CD8-positive, alpha-beta memory T cell (primary cell): ENCODE results near the gene ANAPC4. TPM values are rescaled to one million over a fixed set of nuclear protein-coding genes. Genes with fewer than 3 reads are reported as not detected.
"Not testable (repeated sequence)": the region's sequence is repeated elsewhere in the genome, so short reads cannot be mapped to it uniquely, and the experiment has no call there.

Experiments
- CTCF ChIA-PET: fragments of 350-600 bp; sonication (Branson Sonifier 250); formaldehyde crosslinking; loops from one replicate; lab custom pipeline; 2021; ENCODE audit warnings: antibody characterized with exemption; lab: Charles Lee
- POLR2A ChIA-PET: fragments of 350-600 bp; sonication (Branson Sonifier 250); formaldehyde crosslinking; loops from one replicate; lab custom pipeline; 2021; ENCODE audit warnings: antibody characterized with exemption; lab: Charles Lee
- DNase-seq, 5 donors: peaks; one replicate each; pipeline versions ENCODE4 v3.0.0 to v3.0.0-alpha.2; 2020 to 2022; ENCODE audit warnings: mixed read lengths in 1 of 5
- H3K27ac ChIP-seq: one replicate; pipeline ENCODE4 v1.7.0; 2013; ENCODE audit warnings: low read depth, mild to moderate bottlenecking, low read length, moderate library complexity
- H3K27me3 ChIP-seq: 2 replicates; pipeline ENCODE4 v1.7.0; 2013; ENCODE audit warnings: low read length, mild to moderate bottlenecking; ENCODE audit not compliant: insufficient read depth, poor library complexity, severe bottlenecking
- H3K36me3 ChIP-seq: 2 replicates; pipeline ENCODE4 v1.7.0; 2013; ENCODE audit warnings: mild to moderate bottlenecking, low read length, moderate library complexity; ENCODE audit not compliant: insufficient read depth
- H3K4me1 ChIP-seq: 2 replicates; pipeline ENCODE4 v1.7.0; 2013; ENCODE audit warnings: mild to moderate bottlenecking, low read length, moderate library complexity; ENCODE audit not compliant: insufficient read depth
- H3K4me3 ChIP-seq: 2 replicates; pipeline ENCODE4 v1.7.0; 2013; ENCODE audit warnings: mild to moderate bottlenecking, low read length
- H3K9me3 ChIP-seq: 2 replicates; pipeline ENCODE4 v1.7.0; 2013; ENCODE audit warnings: mild to moderate bottlenecking, low read length
- H3K27ac Mint-ChIP-seq, 8 donors: one replicate each; pipeline ENCODE4 v1.8.0; 2020 to 2021; ENCODE audit warnings: mixed read lengths in 8 of 8, mild to moderate bottlenecking in 6 of 8, inconsistent platforms in 3 of 8, moderate library complexity in 3 of 8
- H3K27me3 Mint-ChIP-seq, 2 donors: one replicate each; pipeline ENCODE4 v1.8.0; 2020 to 2021; ENCODE audit warnings: mixed read lengths in 2 of 2, mild to moderate bottlenecking in 1 of 2, moderate library complexity in 1 of 2
- H3K36me3 Mint-ChIP-seq, 3 donors: one replicate each; pipeline ENCODE4 v1.8.0; 2020 to 2021; ENCODE audit warnings: mixed read lengths in 3 of 3, inconsistent platforms in 1 of 3, mild to moderate bottlenecking in 1 of 3
- H3K4me1 Mint-ChIP-seq, 3 donors: one replicate each; pipeline ENCODE4 v1.8.0; 2020 to 2021; ENCODE audit warnings: mixed read lengths in 3 of 3, inconsistent platforms in 1 of 3, mild to moderate bottlenecking in 1 of 3
- H3K4me3 Mint-ChIP-seq, 7 donors: one replicate each; pipeline ENCODE4 v1.8.0; 2020 to 2021; ENCODE audit warnings: mixed read lengths in 7 of 7, mild to moderate bottlenecking in 6 of 7, moderate library complexity in 4 of 7, inconsistent platforms in 2 of 7
- H3K9me3 Mint-ChIP-seq, 5 donors: one replicate each; pipeline ENCODE4 v1.8.0; 2020 to 2022; ENCODE audit warnings: mixed read lengths in 5 of 5, mild to moderate bottlenecking in 3 of 5, moderate library complexity in 2 of 5, inconsistent platforms in 1 of 5
- polyA plus RNA-seq: library from polyadenylated mRNA; unstranded; fragments of 300-500 nt; fragmentation: Illumina TruSeq; gene quantifications from one replicate; pipeline ENCODE4 v1.2.3, GENCODE V29; 2021
- total RNA-seq, 2 experiments: library from RNA; stranded (reverse); gene quantifications; one replicate each; pipeline ENCODE4 v1.2.3, GENCODE V29; 2021

ANAPC4 gene
- total and polyA plus RNA-seq, 3 experiments from 2014 or later = 21.5 to 37.7 (median 35.7) TPM

DNA sequence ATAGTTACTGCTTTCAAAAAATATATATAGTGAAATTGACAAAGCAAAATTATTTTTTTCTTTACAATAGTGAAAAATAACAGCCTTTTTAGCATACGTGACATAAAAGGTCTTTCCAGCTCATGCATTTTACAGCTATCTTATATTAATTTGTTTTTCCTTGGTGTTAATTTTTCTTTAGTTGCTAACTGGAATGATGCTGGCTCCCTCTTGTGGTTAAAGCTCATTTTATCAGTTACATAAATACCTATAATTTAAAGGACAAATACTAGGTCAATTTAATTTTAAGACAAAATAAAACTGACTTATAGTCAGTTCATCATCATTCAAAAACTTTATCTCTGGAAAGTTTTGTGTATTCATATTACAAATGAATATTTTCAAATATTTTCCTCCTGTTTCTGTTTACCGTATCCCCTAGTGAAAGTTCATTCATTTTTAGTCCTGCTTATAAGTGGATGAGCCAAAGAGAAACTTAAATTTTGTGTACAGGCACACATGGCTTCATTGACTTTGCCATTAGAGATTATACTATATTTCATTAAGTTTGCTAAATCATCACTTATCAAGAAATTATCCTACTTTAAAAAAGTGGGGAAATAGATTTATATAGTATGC, 9.9 kb upstream of the ANAPC4 start:
- Histone ChIP-seq H3K4me1 (no peaks in the 10 kb centered on the region), H3K4me3 (no peak overlapping the region), H3K27ac (no peak overlapping the region), H3K27me3 (no peaks in the 10 kb centered on the region), H3K9me3 (no peaks in the 10 kb centered on the region), H3K36me3 (no peaks in the 10 kb centered on the region)
- H3K27ac Mint-ChIP-seq = no peak overlapping the region
- ChIA-PET POLR2A (interaction anchor here (1.0 kb wide), 1 partner anchor 55 kb away, joined by 3 read pairs; no protein-coding TSS in a partner anchor), CTCF (interaction anchor here (1.3 to 4.2 kb wide), 8 partner anchors 8 to 389 kb away, joined by 4 to 29 read pairs (median 6); partner anchors contain the start of gene ZCCHC4)
- no peaks in the 10 kb centered on the region for H3K4me1 Mint-ChIP-seq
- DNase-seq = no peak
- H3K9me3 Mint-ChIP-seq = no peaks in the 10 kb centered on the region
- no peak overlapping the region for H3K4me3 Mint-ChIP-seq
- no peaks in the 10 kb centered on the region for H3K27me3 Mint-ChIP-seq
- peaks cover 0 to 30% (median 6%) of the 10 kb centered on the region in 3 donors for H3K36me3 Mint-ChIP-seq

DNA sequence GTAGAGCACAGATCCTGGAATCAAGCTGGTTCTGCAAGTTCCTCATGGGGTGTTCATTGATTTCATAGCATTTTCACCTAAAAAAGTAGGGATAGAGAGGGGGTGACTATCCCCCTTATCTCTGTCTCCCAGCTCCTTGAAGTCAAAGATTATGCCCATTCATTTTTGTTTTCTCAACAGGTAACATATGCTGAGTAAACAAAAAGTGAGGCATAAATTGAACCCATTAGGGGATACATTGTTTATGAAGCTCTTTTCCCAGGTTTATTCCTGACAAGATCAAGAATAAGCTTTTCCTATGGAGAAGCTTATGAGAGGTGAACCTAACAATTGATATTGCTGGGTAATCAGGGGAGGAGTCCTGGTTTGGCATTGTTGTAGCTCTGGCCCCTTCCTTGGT, 9.2 kb upstream of the ANAPC4 start:
- no peaks in the 10 kb centered on the region for H3K27me3 Mint-ChIP-seq

DNA sequence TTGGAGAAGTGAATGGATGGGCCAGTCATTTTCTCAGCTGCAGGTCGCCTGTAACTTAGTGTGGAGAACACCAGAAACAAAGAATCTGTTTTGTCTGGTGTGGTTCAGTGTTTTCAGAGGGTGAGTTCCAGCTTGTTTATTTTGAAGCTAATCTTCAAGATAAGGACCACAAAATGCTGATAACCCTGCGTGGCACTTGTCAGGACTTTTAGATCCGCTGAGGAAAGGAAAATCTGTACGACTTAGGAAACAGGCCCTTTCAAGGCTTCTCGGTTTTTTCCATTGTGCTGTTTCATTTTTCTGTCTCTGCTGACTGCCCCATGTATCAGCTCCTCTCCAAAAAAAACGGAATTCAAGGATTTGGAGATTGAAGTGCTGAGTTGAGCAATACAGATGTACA, 8.7 kb upstream of the ANAPC4 start:
- POLR2A ChIA-PET = no interaction called here

More for the DNA sequence above, 9.2 kb upstream of the ANAPC4 start:
- H3K4me1 Mint-ChIP-seq = no peaks in the 10 kb centered on the region
- no peaks in the 10 kb centered on the region for H3K9me3 ChIP-seq
- no peaks in the 10 kb centered on the region for H3K4me1 ChIP-seq
- ChIA-PET CTCF (interaction anchor here (1.3 to 4.2 kb wide), 8 partner anchors 9 to 390 kb away, joined by 4 to 29 read pairs (median 6); partner anchors contain the start of gene ZCCHC4), POLR2A (no interaction called here)
- H3K9me3 Mint-ChIP-seq = no peaks in the 10 kb centered on the region
- no peak for DNase-seq
- no peak overlapping the region for H3K4me3 ChIP-seq
- H3K27ac Mint-ChIP-seq = no peak overlapping the region
- H3K27me3 ChIP-seq = no peaks in the 10 kb centered on the region
- no peak overlapping the region for H3K27ac ChIP-seq
- no peaks in the 10 kb centered on the region for H3K36me3 ChIP-seq
- peaks cover 0 to 30% (median 6%) of the 10 kb centered on the region in 3 donors for H3K36me3 Mint-ChIP-seq
- H3K4me3 Mint-ChIP-seq = no peak overlapping the region

DNA sequence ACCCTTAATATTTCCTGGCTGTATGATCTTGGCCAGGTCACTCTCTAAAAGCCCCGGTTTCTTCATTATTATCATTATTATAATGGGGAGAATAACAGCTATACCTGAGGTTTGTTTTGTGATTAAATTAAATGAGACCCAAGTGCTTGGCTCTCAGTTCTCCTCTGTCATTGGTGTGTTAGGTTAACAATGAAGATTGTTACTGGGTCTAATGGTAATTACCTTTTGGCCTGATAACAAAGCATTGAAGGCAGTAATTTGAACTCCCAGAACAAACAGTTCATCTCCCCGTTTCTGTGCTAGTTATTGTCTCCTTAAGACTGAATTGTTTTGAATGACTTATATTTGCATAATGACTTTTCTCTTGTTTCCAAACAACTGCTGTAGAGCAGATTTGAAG, 6.8 kb upstream of the ANAPC4 start:
- CTCF ChIA-PET = interaction anchor here (2.2 kb wide), 1 partner anchor 58 kb away, joined by 8 read pairs; the partner anchor contains the start of gene ZCCHC4
- no peaks in the 10 kb centered on the region for H3K27me3 ChIP-seq
- POLR2A ChIA-PET = no interaction called here
- H3K4me3 ChIP-seq = no peak overlapping the region
- H3K27ac Mint-ChIP-seq = peak overlapping the region in 1 of 8 donors; percentile 34
- no peak overlapping the region for H3K4me3 Mint-ChIP-seq
- no peaks in the 10 kb centered on the region for H3K27me3 Mint-ChIP-seq
- peaks cover 0 to under 1% (median 0%) of the 10 kb centered on the region in 3 donors for H3K4me1 Mint-ChIP-seq
- no peaks in the 10 kb centered on the region for H3K4me1 ChIP-seq
- H3K9me3 ChIP-seq = no peaks in the 10 kb centered on the region
- no peak for DNase-seq
- H3K36me3 Mint-ChIP-seq = peaks cover 0 to 18% (median 2%) of the 10 kb centered on the region in 3 donors
- H3K36me3 ChIP-seq = no peaks in the 10 kb centered on the region
- no peak overlapping the region for H3K27ac ChIP-seq
- H3K9me3 Mint-ChIP-seq = no peaks in the 10 kb centered on the region

More for the DNA sequence above, 8.7 kb upstream of the ANAPC4 start:
- CTCF ChIA-PET = interaction anchor here (2.0 to 4.2 kb wide), 5 partner anchors 9 to 388 kb away, joined by 5 to 29 read pairs (median 8); partner anchors contain the start of gene ZCCHC4
- Histone ChIP-seq H3K36me3 (no peaks in the 10 kb centered on the region), H3K4me1 (no peaks in the 10 kb centered on the region), H3K9me3 (no peaks in the 10 kb centered on the region), H3K27ac (no peak overlapping the region), H3K4me3 (no peak overlapping the region), H3K27me3 (no peaks in the 10 kb centered on the region)
- Mint-ChIP-seq H3K9me3 (no peaks in the 10 kb centered on the region), H3K27me3 (no peaks in the 10 kb centered on the region), H3K27ac (no peak overlapping the region), H3K4me3 (no peak overlapping the region), H3K4me1 (no peaks in the 10 kb centered on the region), H3K36me3 (peaks cover 0 to 30% (median 6%) of the 10 kb centered on the region in 3 donors)
- no peak for DNase-seq

DNA sequence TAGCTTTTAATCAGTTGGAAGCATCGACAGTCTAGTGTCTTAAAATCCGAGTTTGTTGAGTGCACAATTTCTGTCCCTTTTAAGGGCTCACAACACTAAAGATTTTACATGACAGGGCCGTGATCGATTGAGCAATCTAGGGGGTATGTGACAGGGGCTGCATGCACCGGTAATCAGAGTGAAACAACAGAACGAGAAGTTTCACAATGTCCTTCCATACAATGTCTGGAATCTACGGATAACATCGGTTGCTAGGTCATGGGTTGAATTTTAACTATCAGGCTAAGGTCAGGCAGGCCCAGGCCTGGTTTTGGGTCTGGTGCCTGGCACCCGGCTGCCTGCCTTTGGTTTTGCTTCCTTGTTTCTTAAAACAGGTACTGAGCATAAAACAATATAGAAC, 4.5 kb upstream of the ANAPC4 start:
- POLR2A ChIA-PET, H3K27me3 ChIP-seq, DNase-seq, H3K9me3 ChIP-seq, H3K36me3 ChIP-seq, H3K4me3 ChIP-seq, H3K4me1 Mint-ChIP-seq, H3K27ac ChIP-seq, H3K27me3 Mint-ChIP-seq, H3K4me1 ChIP-seq, H3K9me3 Mint-ChIP-seq, H3K4me3 Mint-ChIP-seq: not testable (repeated sequence)
- peak overlapping the region in 1 of 8 donors; percentile 91 for H3K27ac Mint-ChIP-seq
- CTCF ChIA-PET = interaction anchor here (1.3 kb wide), 1 partner anchor 60 kb away, joined by 4 read pairs; the partner anchor contains the start of gene ZCCHC4
- peaks cover 0 to 13% (median 1%) of the 10 kb centered on the region in 3 donors for H3K36me3 Mint-ChIP-seq

DNA sequence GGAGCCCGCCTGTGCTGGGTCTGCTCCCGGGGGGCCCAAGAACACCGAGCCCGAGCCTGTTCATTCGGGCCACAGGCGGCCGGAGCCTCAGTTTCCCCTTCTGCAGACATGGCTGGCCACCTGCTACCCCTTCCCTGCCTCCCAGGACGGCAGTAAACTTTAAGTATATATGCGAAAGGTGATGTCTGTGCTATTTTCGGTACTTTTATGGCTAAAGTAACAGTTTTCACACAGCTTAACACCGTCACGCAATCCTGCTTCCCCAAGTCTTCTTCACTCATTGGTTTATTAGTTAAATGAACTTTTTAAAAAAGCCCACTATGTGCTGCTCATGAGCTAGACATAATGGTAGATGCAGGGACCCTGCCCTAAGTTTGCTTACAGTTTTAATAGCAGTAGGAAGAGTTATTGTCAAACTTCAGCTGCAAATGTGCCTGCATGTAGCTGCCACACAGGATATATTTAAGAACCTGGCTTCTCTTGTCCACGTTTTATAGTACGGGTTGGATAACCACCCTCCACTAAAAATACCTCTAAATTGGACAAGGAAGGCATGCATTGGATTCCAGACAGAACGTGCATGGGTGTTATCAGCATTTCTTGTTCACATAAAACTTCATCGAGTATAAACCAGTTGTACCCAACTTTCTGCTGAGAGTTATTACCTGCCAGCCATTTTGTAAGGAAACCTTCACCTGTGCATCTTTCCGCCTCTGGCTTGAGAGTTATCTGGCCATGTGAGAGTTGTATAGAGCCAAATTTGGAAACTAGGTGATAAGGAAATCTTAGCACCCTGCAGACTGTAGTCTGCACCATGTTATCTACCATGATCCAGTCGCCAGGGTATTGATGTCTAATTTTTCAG, 741 bp downstream of the ANAPC4 start:
- H3K27ac Mint-ChIP-seq = peak overlapping the region in 5 of 8 donors; percentile 77 to 93 (median 88)
- Histone ChIP-seq H3K4me1 (peaks cover 22% of the 10 kb centered on the region), H3K4me3 (peak overlapping the region; percentile 69), H3K36me3 (no peaks in the 10 kb centered on the region), H3K27me3 (no peaks in the 10 kb centered on the region), H3K9me3 (no peaks in the 10 kb centered on the region), H3K27ac (peak overlapping the region; percentile 68)
- H3K27me3 Mint-ChIP-seq = no peaks in the 10 kb centered on the region
- CTCF ChIA-PET = interaction anchor here (1.2 to 1.9 kb wide), 3 partner anchors 12 to 65 kb away, joined by 3 to 12 read pairs (median 3); partner anchors contain the start of gene ZCCHC4
- POLR2A ChIA-PET = interaction anchor here (1.7 to 2.2 kb wide), 3 partner anchors 65 to 218 kb away, joined by 5 to 14 read pairs (median 6); partner anchors contain the start of genes PI4K2B, SEPSECS and ZCCHC4
- no peak for DNase-seq
- no peaks in the 10 kb centered on the region for H3K9me3 Mint-ChIP-seq
- peaks cover 5 to 11% (median 10%) of the 10 kb centered on the region in 3 donors for H3K4me1 Mint-ChIP-seq
- H3K4me3 Mint-ChIP-seq = no peak overlapping the region
- H3K36me3 Mint-ChIP-seq = peaks cover 0 to 24% (median 8%) of the 10 kb centered on the region in 3 donors

DNA sequence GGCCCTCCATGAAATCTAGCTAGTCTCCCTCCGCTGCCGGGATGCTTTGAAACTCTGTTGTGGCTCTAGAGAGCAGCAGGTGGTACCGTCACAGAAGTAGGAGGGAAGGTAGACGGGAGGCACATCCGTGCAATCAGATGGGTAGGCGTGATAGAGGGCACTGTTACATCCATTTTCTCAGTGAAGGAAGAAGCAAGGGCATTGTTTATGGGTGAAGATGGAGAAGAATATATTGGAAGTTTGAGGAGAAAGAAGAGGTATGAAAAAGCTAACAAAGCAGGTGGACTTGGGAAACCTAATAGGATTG, 1.3 kb downstream of the ANAPC4 start:
- Histone ChIP-seq H3K27me3 (no peaks in the 10 kb centered on the region), H3K27ac (no peak overlapping the region), H3K9me3 (no peaks in the 10 kb centered on the region), H3K4me1 (peaks cover 22% of the 10 kb centered on the region), H3K4me3 (peak overlapping the region; percentile 69), H3K36me3 (no peaks in the 10 kb centered on the region)
- no peak for DNase-seq
- H3K9me3 Mint-ChIP-seq = no peaks in the 10 kb centered on the region
- peaks cover 0 to 28% (median 11%) of the 10 kb centered on the region in 3 donors for H3K36me3 Mint-ChIP-seq
- ChIA-PET POLR2A (interaction anchor here (2.2 kb wide), 1 partner anchor 66 kb away, joined by 14 read pairs; the partner anchor contains the start of gene ZCCHC4), CTCF (interaction anchor here (1.2 to 1.8 kb wide), 3 partner anchors 13 to 66 kb away, joined by 3 to 8 read pairs (median 3); partner anchors contain the start of gene ZCCHC4)
- no peak overlapping the region for H3K4me3 Mint-ChIP-seq
- no peak overlapping the region for H3K27ac Mint-ChIP-seq
- peaks cover 5 to 11% (median 10%) of the 10 kb centered on the region in 3 donors for H3K4me1 Mint-ChIP-seq
- no peaks in the 10 kb centered on the region for H3K27me3 Mint-ChIP-seq
